Fibroblast of lung (primary cell): ENCODE data around the gene ARHGAP6.

ENCODE experiments used
- EZH2 ChIP-seq: IDR thresholded peaks from 2 replicates; pipeline ENCODE4 v1.5.1; 2012; ENCODE audit warnings: low read length, control low read depth, mild to moderate bottlenecking; ENCODE audit errors: missing control alignments
- TF ChIP-seq, protein P1 (sequence below), 2 donors: IDR thresholded peaks in 1 of 2; conservative IDR thresholded peaks in 1 of 2; 1 replicate in 1 of 2; 2 replicates in 1 of 2; pipeline ENCODE4 v1.5.1; 2011 to 2012; ENCODE audit warnings: low read length in 2 of 2, control low read depth in 1 of 2, inconsistent platforms in 1 of 2, low read depth in 1 of 2, mild to moderate bottlenecking in 1 of 2

DNA sequence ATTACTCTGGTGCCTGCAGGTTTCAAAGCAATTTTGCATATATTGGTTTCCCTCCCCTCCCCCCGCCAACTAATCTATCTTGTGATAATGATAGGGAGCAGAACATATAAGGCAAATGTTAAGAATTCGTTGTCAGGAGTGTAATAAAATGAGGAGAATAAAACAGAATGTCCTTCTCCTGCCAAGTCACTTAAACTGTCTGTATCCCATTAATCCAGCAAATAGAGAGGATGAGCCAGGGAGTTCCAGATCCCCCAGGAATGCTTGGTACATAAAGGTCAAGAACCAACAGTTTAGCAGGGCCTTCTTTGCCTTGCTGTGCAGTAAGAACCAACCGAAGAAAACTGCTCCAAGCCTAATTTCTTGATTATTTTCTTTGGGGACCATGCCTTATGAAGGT, 231.1 kb downstream of the ARHGAP6 start:
- TF ChIP-seq, protein P1, sequence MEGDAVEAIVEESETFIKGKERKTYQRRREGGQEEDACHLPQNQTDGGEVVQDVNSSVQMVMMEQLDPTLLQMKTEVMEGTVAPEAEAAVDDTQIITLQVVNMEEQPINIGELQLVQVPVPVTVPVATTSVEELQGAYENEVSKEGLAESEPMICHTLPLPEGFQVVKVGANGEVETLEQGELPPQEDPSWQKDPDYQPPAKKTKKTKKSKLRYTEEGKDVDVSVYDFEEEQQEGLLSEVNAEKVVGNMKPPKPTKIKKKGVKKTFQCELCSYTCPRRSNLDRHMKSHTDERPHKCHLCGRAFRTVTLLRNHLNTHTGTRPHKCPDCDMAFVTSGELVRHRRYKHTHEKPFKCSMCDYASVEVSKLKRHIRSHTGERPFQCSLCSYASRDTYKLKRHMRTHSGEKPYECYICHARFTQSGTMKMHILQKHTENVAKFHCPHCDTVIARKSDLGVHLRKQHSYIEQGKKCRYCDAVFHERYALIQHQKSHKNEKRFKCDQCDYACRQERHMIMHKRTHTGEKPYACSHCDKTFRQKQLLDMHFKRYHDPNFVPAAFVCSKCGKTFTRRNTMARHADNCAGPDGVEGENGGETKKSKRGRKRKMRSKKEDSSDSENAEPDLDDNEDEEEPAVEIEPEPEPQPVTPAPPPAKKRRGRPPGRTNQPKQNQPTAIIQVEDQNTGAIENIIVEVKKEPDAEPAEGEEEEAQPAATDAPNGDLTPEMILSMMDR (conservative IDR thresholded peaks at IDR 0.05 in 1 of 2, IDR thresholded peaks at IDR 0.05 in 1 of 2; ENCODE audit: low read depth in 1 of 2, low read length in 2 of 2), result no peak
- TF ChIP-seq EZH2, result no peak
